Chondrocyte (in vitro differentiated cells): ENCODE data around the gene BAG3. TPM values are rescaled to one million over a fixed set of nuclear protein-coding genes. Genes with fewer than 3 reads are reported as not detected.
A peak's percentile ranks its signal among the peaks of the same experiment; 100 is the strongest.

Experiments
- DNase-seq: peaks from one replicate; pipeline ENCODE4 v3.0.0; 2021; ENCODE audit warnings: mixed read lengths, low spot score
- H3K27ac Mint-ChIP-seq: one replicate; pipeline ENCODE4 v1.8.0; 2021; ENCODE audit warnings: mild to moderate bottlenecking, moderate library complexity, mixed read lengths; ENCODE audit not compliant: unreplicated experiment
- H3K27me3 Mint-ChIP-seq: 2 replicates; pipeline ENCODE4 v1.8.0; 2021; ENCODE audit warnings: low read depth, mixed read lengths
- H3K36me3 Mint-ChIP-seq: 2 replicates; pipeline ENCODE4 v1.8.0; 2021; ENCODE audit warnings: low read depth, mixed read lengths
- H3K4me1 Mint-ChIP-seq: 2 replicates; pipeline ENCODE4 v1.8.0; 2021; ENCODE audit warnings: low read depth, mild to moderate bottlenecking, mixed read lengths
- H3K4me3 Mint-ChIP-seq: one replicate; pipeline ENCODE4 v1.8.0; 2021; ENCODE audit warnings: mild to moderate bottlenecking, moderate library complexity, mixed read lengths; ENCODE audit not compliant: unreplicated experiment
- H3K9me3 Mint-ChIP-seq: 2 replicates; pipeline ENCODE4 v1.8.0; 2021; ENCODE audit warnings: low read depth, mixed read lengths
- CTCF ChIP-seq: fragments of 200-600 bp; sonication (generic); IDR thresholded peaks from 2 replicates; pipeline ENCODE4 v1.5.0; 2021; ENCODE audit warnings: antibody characterized with exemption, mild to moderate bottlenecking, moderate library complexity
- total RNA-seq: library from RNA; stranded (reverse); gene quantifications from 3 replicates; pipeline ENCODE4 v1.2.1, GENCODE V29; 2021

BAG3 gene
- total RNA-seq, 1 donor from 2014 or later, result 62.0 TPM

GRCh38 chr10:119640384-119640783 lies 10.8 kb upstream of the BAG3 start:
- no peaks in the 10 kb centered on the region for H3K4me1 Mint-ChIP-seq

GRCh38 chr10:119640875-119641526 lies 10.2 kb upstream of the BAG3 start:
- no peak for TF ChIP-seq CTCF
- DNase-seq, result no peak
- Mint-ChIP-seq H3K27me3 (no peaks in the 10 kb centered on the region), H3K9me3 (no peaks in the 10 kb centered on the region), H3K4me3 (no peak overlapping the region), H3K36me3 (no peaks in the 10 kb centered on the region), H3K27ac (no peak overlapping the region), H3K4me1 (no peaks in the 10 kb centered on the region)

More at GRCh38 chr10:119640384-119640783, 10.8 kb upstream of the BAG3 start:
- Mint-ChIP-seq H3K27ac (no peak overlapping the region), H3K36me3 (no peaks in the 10 kb centered on the region), H3K9me3 (no peaks in the 10 kb centered on the region), H3K27me3 (no peaks in the 10 kb centered on the region), H3K4me3 (no peak overlapping the region)
- no peak for DNase-seq
- no peak for TF ChIP-seq CTCF

GRCh38 chr10:119642556-119643111 lies 8.5 kb upstream of the BAG3 start:
- H3K4me1 Mint-ChIP-seq, result no peaks in the 10 kb centered on the region
- no peaks in the 10 kb centered on the region for H3K9me3 Mint-ChIP-seq
- no peak overlapping the region for H3K27ac Mint-ChIP-seq
- no peak for TF ChIP-seq CTCF
- H3K4me3 Mint-ChIP-seq, result no peak overlapping the region
- no peaks in the 10 kb centered on the region for H3K27me3 Mint-ChIP-seq
- no peaks in the 10 kb centered on the region for H3K36me3 Mint-ChIP-seq
- no peak for DNase-seq

- H3K27ac Mint-ChIP-seq, result no peak overlapping the region
- H3K9me3 Mint-ChIP-seq, result no peaks in the 10 kb centered on the region
- peak; percentile 44 for DNase-seq
- H3K4me3 Mint-ChIP-seq, result no peak overlapping the region
- TF ChIP-seq CTCF, result no peak
- no peaks in the 10 kb centered on the region for H3K36me3 Mint-ChIP-seq
- H3K27me3 Mint-ChIP-seq, result no peaks in the 10 kb centered on the region
- H3K4me1 Mint-ChIP-seq, result no peaks in the 10 kb centered on the region
These were observed 7.6 kb upstream of the BAG3 start for GRCh38 chr10:119643306-119644204.

GRCh38 chr10:119644205-119644814 lies 6.9 kb upstream of the BAG3 start:
- Mint-ChIP-seq H3K9me3 (no peaks in the 10 kb centered on the region), H3K36me3 (no peaks in the 10 kb centered on the region), H3K27me3 (no peaks in the 10 kb centered on the region), H3K4me1 (no peaks in the 10 kb centered on the region), H3K27ac (no peak overlapping the region), H3K4me3 (no peak overlapping the region)
- no peak for DNase-seq
- peak; percentile 46 for TF ChIP-seq CTCF
